Stimulated activated CD4-positive, alpha-beta T cell treated with anti-CD3 and anti-CD28 coated beads, TNF-alpha, amount 100 ng/mL, for 1 hour (primary cell): ENCODE results near the gene ARMC2.
A peak's percentile ranks its signal among the peaks of the same experiment; 100 is the strongest.
"Not testable (repeated sequence)": the region's sequence is repeated elsewhere in the genome, so short reads cannot be mapped to it uniquely, and the experiment has no call there.

Source experiments
- DNase-seq, 3 donors: peaks; one replicate each; pipeline ENCODE4 v3.0.0-alpha.2; 2020; ENCODE audit warnings: low read depth in 3 of 3, low spot score in 1 of 3

Gene ARMC2

GRCh38 chr6:108868647-108869046 lies 20.4 kb downstream of the ARMC2 start:
- no peak for DNase-seq

GRCh38 chr6:108869876-108870275 lies 21.7 kb downstream of the ARMC2 start:
- no peak for DNase-seq

- DNase-seq: no peak
Measured at GRCh38 chr6:108870357-108870756, 22.1 kb downstream of the ARMC2 start.

GRCh38 chr6:108872141-108872557 lies 23.9 kb downstream of the ARMC2 start:
- no peak for DNase-seq

- DNase-seq: no peak
Measured at GRCh38 chr6:108872575-108872974, 24.4 kb downstream of the ARMC2 start.

GRCh38 chr6:108873251-108873650 lies 25.0 kb downstream of the ARMC2 start:
- no peak for DNase-seq

GRCh38 chr6:108873971-108874370 lies 25.7 kb downstream of the ARMC2 start:
- no peak for DNase-seq

GRCh38 chr6:108874470-108875160 lies 26.4 kb downstream of the ARMC2 start:
- DNase-seq: peak in 1 of 3 donors; percentile 16

GRCh38 chr6:108875161-108875555 lies 26.9 kb downstream of the ARMC2 start:
- DNase-seq: no peak

- DNase-seq: no peak
Measured at GRCh38 chr6:108877046-108877751, 29.0 kb downstream of the ARMC2 start.

- no peak for DNase-seq
Measured at GRCh38 chr6:108878942-108879341, 30.7 kb downstream of the ARMC2 start.

GRCh38 chr6:108883172-108883571 lies 35.0 kb downstream of the ARMC2 start:
- no peak for DNase-seq

- no peak for DNase-seq
Measured at GRCh38 chr6:108884211-108885059, 36.2 kb downstream of the ARMC2 start.

- no peak for DNase-seq
Measured at GRCh38 chr6:108888052-108888451, 39.8 kb downstream of the ARMC2 start.

- no peak for DNase-seq
Measured at GRCh38 chr6:108888745-108889144, 40.5 kb downstream of the ARMC2 start.

GRCh38 chr6:108890898-108891297 lies 42.7 kb downstream of the ARMC2 start:
- not testable (repeated sequence) for DNase-seq

- DNase-seq: no peak
Measured at GRCh38 chr6:108895571-108895970, 47.3 kb downstream of the ARMC2 start.

- DNase-seq: no peak
Measured at GRCh38 chr6:108896111-108896661, 48.0 kb downstream of the ARMC2 start.

- no peak for DNase-seq
Measured at GRCh38 chr6:108897371-108897770, 49.1 kb downstream of the ARMC2 start.

- DNase-seq: no peak
Measured at GRCh38 chr6:108902382-108902792, 54.2 kb downstream of the ARMC2 start.

- DNase-seq: no peak
Measured at GRCh38 chr6:108903796-108904195, 55.6 kb downstream of the ARMC2 start.
